ENCODE results near the gene PFKFB3.
"Not testable (repeated sequence)": the region's sequence is repeated elsewhere in the genome, so short reads cannot be mapped to it uniquely, and the experiment has no call there.

The PFKFB3 gene

DNA sequence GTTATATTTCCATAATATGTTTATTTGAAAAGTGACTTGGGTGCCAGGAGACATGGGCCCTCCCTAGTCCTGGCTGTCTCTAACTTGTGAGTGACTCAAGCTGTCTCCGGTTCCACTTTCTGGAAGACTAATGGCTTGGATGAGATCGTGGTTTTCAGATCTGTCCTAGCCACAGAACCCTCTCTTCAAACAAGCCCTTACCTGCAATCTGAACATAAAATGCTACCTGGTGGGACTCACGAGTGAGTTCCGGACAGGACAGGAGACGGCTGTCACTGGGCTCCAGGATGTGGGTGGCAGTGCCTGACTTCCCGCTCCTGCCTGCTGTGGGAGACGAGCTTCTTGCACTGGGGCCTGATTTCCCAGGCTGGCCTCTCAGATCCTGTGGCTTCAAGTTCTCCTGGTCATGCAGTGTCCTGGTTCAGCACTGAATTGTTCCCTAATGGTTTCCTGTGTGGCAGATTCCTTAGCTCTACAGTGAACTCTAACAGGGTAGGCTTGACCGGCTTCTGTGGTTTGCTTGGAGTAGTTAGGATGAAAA lies 26.0 kb upstream of the PFKFB3 start:
- no peak for DNase-seq

DNA sequence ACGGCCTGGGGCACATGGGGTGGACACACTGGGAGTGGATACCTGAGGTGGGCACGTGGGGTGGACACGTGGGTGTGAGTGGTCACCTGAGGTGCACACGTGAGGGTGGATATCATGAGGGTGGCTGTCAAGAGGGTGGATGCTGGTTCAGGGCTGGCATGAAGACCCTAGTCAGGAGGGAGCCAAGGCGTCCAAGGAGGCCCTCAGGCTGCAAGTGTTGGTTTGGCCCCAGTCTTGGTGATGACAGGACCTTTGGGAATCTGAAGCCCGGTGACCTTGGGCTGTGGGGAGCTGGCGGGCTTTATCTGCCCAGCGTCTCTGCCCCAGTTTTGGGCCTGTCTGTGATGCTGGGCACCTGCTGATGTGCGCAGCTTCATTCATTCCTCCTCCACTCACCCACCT lies 24.9 kb upstream of the PFKFB3 start:
- DNase-seq, result no peak

DNA sequence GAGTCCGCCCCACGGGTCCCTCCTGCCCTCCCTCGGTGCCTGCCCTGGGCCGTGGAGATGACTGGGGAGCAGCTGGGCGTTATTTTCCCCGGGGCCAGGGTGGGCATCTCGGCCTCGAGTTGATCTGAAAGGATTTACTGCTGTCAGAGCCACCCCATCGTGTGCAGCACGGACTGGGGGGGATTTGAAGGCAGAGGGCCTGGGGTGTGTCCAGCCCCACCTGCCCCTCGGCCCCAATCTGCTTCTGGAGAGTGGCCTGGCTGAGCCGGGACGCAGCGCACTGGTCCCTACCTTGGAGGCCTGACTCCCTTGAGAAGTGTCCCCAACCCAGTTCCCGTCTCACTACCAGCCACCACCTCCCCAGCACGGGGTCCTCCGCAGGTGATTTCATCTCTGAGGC lies 24.2 kb upstream of the PFKFB3 start:
- no peak for DNase-seq

DNA sequence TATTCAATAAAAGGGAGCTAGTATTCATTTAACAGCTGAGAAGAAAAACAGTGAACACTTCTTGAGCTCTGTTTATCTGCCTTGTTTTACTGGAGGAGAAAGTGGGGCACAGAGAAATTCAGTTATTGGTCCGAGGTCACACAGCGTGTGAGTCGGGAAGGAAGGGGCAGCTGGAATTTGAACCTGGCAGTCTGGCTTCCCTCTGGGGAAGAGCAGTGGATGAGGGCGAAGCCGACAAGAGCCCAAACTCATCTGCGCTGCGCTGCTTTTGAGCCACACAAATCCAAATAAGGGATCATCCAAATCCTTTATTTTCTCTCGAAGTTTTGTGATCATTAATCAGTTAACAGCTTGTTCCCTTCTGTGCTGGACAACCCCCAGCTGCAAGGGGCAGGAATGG lies 23.7 kb upstream of the PFKFB3 start:
- no peak for DNase-seq

DNA sequence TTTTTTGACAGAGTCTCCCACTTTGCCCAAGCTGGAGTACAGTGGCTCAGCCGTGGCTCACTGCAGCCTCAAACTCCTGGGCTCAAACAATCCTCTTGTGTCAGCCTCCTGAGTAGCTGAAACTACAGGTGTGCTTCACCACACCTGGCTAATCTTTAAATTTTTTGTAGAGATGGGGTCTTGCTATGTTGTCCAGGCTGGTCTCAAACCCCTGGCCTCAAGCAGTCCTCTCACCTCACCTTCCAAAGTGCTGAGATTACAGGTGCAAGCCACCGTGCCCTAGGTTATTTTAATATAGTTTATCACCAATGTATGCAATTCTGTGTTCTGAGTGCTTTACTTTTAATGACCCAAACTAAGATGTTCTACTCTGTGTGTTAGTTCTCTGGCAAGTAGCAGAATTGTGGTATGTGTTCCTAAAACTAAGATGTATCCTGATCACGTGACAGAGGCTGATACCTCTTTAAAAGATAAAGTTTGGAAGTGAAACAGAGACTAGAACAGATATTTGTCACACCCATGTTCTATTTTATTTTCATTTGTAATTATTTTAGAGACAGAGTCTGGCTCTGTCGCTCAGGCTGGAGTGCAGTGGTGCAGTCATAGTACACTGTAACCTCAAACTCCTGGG lies 22.1 kb upstream of the PFKFB3 start:
- DNase-seq, result no peak

DNA sequence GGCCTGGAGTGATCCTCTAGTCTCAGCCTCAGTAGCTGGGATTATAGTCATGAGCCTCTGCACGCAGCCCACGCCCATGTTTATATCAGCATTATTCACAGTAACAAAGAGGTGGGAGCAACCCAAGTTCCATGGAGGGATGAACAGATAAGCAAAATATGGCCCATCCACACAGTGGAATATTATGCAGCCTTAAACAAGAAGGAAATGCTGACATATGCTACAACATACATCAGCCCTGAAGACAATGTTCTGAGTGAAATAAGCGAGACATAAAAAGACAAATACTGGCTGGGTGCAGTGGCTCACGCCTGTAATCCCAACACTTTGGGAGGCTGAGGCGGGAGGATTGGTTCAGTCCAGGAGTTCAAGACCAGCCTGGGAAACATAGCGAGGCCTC lies 21.5 kb upstream of the PFKFB3 start:
- no peak for DNase-seq

DNA sequence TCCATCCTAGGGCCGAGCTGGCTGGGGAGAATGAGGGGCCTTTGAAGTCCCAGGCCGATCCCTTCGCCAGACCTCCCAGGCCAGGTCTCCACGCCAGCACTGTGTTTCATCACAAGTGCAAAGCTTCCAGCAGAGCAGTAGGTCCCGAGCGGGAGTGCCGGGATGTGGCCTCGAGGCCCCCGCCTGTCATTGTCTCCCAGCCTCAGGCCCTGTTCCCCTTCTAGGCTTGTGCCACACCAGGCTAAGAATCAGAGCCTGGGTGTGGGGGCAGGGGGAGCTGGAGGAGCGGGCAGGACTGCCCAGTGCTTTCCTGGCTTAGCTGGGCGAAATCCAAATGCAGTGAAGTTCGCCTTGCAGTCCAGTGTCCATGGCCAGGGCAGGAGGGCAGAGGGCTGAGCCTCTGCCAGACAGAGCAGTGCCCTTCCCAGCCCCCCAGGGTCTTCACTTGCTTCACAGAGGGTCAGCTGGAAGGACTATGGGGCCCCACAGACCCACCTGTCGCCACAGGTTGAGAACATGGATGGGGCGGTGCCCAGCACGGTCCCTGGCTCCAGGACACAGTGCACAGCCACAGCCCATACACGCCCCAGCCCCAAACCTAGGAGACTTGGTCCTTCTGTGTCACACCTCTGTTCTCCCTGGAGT lies 20.2 kb upstream of the PFKFB3 start:
- no peak for DNase-seq

DNA sequence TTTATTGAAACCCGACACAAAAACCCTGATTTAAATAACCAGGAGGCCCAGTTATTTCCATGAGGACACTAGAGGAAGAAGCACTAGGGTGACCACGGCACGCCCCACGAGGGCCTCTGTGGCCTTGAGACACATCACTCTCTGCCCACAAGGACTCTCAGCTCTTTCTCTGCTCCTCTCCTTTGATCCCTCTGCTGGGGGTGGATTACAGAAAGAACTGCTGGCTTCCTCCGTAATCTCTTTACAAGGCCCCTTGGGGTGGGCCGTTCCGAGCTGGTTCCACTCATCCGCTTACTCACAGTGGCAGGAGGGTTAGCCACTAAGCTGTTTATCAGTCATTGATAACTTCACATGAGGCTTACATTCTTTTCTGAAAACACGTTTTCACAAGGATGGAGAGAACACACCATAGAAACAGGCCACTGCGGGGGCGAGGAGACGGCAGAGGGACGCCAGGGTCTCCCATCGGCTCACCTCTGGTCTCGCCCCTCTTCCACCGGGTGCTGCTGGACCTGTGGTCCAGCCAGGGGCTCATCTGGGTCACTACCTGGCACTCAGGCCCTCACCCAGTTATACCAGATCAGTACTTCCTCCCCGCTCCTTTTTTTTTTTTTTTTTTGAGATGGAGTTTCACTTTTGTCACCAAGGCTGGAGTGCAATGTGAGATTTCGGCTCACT lies 17.6 kb upstream of the PFKFB3 start:
- DNase-seq, result no peak

DNA sequence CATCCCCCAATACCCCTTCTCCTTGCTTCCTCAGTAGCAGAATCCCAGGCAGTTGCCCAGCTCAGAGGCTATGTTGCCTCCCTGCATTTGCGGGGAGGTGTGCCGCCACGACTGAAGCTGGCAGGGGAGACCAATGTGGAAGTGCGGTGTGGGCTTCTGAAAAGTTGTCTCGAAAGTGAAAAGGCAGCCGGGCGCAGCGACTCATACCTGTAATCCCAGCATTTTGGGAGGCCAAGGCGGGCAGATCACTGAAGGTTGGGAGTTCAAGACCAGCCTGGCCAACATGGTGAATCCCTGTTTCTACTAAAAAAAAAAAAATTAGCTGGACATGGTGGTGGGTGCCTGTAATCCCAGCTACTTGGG lies 15.9 kb upstream of the PFKFB3 start:
- DNase-seq, result no peak

DNA sequence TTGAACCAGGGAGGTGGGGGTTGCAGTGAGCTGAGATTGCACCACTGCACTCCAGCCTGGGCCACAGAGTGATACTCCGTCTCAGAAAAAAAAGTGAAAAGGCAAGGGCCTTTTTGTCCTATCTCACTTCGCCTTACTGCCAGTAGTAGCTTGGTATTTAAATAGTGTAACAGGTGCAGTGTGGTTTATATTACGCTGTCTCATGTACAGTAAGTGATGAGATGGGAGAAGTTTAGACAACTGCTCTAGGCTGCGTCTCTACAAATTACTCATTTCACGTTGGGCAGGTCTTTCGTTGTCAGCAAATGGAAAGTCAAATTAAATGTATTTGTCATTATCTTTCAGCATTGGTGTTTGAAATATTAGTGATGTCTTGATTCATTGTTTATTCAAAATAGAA lies 15.5 kb upstream of the PFKFB3 start:
- no peak for DNase-seq

DNA sequence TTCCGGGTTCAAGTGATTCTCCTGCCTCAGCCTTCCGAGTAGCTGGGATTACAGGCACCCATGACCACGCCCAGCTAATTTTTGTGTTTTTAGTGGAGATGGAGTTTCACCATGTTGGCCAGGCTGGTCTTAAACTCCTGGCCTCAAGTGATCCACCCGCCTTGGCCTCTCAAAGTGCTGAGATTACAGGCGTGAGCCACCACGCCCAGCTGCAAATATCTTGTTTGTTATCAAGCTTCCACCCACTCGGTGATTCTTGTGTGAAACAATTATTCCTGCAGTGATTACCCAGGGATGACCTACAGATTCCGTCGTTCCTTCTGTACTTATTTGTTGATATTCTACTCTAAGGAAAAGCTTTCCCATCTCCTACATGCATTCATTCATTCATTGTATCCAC lies 12.7 kb upstream of the PFKFB3 start:
- not testable (repeated sequence) for DNase-seq

DNA sequence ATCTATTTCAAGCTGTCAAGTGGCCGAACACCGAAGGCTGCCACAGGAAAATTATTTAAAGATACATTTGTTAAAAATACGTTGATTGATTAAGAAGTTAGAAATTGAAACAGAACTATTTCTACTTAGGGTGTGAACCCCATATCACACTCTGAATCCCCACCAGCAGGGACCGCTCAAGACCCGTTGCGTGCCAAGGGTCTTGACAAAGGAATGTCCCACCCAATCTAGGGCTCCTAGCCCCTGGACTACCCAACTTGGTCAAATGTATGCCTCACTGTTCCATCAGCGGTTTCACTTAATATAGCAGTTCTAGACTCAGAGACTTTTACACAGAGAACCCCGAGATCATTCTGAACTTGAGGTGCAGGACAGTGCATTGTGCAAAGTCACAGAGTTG lies 11.6 kb upstream of the PFKFB3 start:
- no peak for DNase-seq

DNA sequence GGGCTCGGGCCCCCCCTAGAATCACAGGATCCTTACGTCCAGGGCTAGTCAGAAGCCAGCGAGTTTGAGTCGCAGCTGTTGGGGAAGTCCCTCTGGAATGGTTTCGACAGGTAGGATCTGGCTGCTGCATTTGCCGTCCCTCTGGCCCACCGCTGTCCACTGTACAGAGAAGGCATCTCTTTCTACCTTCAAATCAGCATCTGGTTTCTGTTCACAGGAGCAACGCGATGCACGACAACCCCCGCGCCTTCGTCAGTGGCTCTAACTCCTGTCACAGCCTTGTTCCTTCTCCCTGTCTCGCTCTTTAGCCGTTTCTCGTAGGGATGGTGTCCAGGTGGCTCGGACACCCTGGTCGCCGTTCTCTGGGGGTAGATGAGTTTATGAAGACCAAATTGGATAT lies 11.2 kb upstream of the PFKFB3 start:
- no peak for DNase-seq

DNA sequence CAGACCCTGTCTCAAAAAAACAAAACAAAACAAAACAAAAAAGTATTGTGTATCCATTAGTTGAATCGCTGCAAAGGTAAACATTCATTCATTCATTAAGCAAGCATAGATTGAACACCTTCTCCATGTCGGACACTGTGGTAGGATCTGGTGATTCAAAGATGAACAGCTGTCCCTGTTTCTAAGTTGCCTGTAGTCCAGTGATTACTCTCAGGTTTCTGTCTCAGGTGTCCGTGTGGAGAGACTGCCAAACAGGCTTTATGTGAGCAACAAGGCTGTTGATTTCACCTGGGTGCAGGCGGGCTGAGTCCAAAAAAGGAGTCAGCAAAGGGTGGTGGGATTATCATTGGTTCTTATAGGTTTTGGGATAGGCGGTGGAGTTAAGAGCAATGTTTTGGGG lies 9.4 kb upstream of the PFKFB3 start:
- not testable (repeated sequence) for DNase-seq

DNA sequence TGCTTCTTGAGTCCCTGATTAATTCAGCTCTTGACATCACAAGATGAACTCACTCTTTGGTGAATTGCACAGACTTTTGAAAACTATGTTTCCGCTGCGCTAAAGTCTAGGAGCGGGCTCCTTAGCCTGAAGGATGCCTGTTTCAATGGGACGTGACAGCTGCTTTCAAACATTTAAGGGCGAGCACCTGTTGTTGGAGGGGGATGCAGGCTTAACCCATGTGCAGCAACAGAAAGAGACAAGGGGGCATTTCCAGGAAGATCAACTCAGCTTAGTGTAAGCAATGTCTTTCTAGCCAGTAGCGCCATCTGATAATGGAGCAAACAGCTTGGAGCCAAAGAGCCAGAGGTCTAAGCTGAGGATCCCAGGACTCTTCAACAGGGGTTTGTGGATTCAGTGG lies 8.4 kb upstream of the PFKFB3 start:
- no peak for DNase-seq

DNA sequence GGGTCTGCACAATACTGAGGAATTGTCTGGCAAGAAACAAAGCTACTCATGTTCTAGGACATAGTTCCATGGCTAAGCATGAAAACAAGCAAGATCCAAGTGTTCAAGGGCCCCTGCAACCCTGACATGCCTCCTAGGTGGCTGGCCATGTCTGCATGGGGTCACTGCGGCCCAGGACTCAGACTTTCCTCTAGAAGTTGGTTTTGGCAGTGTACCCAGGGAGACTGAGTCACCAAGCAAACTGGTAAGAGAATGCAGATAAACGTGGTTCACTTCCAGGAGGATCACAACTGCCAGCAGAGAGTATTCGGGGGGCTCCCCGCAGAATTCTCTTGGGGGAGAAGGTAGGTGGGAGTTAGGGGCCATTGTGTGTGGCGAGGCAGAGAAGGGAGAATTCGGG lies 7.4 kb upstream of the PFKFB3 start:
- DNase-seq, result no peak

DNA sequence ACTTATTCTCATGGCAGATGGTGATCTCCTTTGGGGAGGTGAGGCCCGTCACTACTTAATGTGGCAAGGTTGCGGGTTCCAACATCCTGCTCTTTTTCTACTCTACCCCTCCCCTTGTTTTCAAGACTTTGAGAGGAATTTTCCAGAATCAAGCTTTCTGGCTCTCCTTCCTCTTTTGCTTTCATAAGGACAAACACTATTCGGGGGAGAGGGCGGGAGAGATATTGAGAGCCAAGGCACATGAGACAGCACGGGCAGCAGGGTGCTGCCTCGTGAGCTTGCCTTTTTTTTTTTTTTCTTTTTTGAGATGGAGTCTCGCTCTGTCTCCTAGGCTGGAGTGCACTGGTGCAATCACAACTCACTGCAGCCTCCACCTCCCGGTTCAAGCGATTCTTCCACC lies 6.9 kb upstream of the PFKFB3 start:
- DNase-seq, result no peak

DNA sequence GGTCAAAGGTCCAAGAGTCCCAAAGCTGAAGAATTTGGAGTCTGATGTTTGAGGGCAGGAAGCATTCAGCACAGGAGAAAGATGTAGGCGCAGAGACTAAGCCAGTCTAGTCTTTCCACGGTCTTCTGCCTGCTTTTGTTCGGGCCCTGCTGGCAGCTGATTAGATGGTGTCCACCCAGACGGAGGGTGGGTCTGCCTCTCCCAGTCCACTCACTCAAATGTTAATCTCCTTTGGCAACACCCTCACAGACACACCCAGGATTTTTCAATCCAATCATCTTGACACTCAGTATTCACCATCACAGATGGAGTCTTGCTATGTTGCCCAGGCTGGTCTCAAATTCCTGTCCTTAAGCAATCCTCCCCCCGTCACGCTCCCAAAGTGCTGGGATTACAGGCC lies 6.2 kb upstream of the PFKFB3 start:
- DNase-seq, result not testable (repeated sequence)

DNA sequence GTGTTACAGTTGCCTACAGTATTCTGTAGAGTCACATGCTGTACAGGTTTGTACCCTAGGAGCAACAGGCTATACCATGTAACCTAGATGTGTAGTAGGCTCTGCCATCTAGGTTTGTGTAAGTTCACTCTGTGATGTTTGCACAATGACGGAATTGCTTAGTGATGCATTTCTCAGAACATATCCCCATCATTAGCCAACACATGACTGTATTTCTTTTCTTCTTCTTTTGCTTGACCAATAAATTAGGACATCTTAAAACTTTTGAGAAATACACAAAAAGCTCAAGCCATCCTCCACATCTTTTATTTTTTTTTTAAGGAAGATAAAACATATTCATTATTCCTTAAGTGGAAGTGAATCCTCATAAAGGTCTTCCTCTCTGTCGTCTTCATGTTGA lies 5.4 kb upstream of the PFKFB3 start:
- DNase-seq, result no peak

DNA sequence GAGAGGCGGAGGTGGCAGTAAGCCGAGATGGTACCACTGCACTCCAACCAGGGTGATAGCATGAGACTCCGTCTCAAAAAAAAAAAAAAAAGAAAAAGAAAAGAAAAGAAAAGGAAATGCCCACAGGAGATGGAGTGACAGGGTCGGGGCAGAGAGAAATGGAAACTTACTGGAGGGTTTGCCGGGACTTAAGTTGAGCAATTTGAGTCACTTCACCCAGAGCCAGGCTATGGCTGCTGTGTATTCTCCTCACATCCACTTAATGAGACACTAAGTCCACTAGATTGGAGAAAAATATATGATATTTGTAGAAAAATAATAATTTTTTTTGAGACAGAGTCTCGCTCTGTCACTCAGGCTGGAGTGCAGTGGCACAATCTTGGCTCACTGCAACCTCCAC lies 4.6 kb upstream of the PFKFB3 start:
- DNase-seq, result no peak

DNA sequence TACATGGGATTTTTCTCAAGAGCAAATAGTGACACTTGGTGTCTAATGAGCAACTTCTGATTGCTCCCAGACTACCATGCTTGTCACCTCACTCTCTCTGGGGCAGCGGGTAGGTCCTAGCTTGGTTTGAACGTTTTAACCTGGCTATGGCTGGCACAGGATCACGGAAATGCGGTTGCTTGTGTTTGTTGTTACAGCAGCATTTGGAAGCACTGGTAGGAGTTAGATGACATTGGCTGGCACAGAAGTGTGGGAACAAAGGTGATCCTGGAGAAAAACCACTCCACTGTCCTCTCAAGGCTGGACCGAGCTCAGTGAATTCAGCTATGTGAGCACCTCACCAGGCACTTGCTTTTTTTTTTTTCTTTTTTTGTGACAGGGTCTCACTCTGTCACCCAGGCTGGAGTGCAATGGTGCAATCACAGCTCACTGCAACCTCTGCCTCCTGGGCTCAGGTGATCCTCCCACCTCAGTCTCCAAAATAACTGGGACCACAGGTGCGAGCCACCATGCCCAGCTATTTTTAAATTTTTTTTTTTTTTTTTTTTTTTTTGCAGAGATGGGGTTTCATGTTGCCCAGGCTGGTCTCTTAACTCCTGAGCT lies 3.5 kb upstream of the PFKFB3 start:
- DNase-seq, result no peak

DNA sequence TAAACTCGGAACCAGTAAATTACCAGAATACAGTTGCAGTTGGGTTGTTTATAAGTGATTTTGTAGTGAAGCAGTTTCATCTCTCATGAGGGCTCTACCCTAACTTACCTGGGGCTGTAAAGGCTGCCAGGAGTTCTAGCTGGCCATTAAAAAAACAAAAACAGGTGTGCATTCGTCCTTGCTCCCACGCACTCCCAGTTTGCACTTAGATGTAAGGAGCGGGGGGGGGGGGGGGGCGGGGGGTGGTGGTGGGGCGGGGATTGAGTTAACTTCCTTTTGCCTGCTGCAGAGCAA lies 2.3 kb upstream of the PFKFB3 start:
- no peak for DNase-seq

DNA sequence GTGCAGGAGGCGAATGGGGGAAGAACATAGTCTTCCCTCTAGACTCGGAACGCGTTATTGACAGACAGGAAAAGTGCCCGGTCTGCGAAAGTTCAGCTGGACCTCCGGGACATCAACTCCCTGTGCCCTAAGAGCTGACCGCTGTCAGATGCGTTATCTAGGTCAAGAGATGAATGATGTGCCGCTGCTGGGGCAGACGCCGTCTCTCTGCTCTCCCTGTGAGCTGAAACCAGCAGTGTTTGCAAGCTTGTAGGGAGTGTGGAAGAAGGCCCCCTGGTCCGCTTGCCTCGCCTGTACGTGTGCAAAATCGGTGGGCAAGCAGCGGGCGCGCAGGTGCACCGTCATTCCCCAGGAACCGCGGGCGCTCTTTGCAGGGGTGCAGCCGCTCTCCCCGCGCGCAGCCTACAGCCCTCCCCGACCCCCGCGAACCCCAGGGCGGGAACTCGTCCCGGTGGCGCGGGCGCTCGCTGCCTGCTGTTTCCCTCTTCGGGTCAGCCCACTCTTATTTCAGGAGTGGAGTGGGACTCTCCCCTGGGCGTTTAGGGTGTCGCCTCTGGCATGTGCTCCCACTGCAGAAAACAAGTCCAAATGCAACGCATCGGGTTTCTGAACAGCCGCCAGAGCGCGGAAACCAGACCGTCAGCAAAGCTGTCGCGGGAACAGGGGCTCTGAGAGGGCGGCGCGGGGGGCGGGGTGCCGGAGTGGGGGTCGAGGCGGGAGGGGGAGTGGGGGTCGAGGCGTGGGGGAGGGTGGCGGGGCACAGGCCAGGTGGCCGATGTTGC lies 1.8 kb upstream of the PFKFB3 start:
- DNase-seq, result peak; percentile 62
